Suppressor macrophage treated with lipopolysaccharide for 1 hour (primary cell): ENCODE results near the gene CERKL.
A peak's percentile ranks its signal among the peaks of the same experiment; 100 is the strongest.
"Not testable (repeated sequence)": the region's sequence is repeated elsewhere in the genome, so short reads cannot be mapped to it uniquely, and the experiment has no call there.

ENCODE experiments used
- DNase-seq, 3 donors: peaks; one replicate each; pipeline ENCODE4 v3.0.0-alpha.2; 2020 to 2022

The CERKL gene

GRCh38 chr2:181656450-181657291 lies at the start of gene CERKL:
CERKL (minus strand) TSS chr2:181657105; CDS start chr2:181657006, 99 bp downstream.
- DNase-seq = peak; percentile 50 to 69 (median 59)

- not testable (repeated sequence) for DNase-seq
Observed at GRCh38 chr2:181702519-181702918, 45.6 kb upstream of the CERKL start.

- DNase-seq = no peak
Observed at GRCh38 chr2:181698223-181698622, 41.3 kb upstream of the CERKL start.

- peak; percentile 51 to 82 (median 69) for DNase-seq
Observed at GRCh38 chr2:181697571-181697970, 40.7 kb upstream of the CERKL start.

- DNase-seq = peak; percentile 35 to 56 (median 54)
Observed at GRCh38 chr2:181697126-181697525, 40.2 kb upstream of the CERKL start.

GRCh38 chr2:181694271-181694670 lies 37.4 kb upstream of the CERKL start:
- DNase-seq = no peak

- DNase-seq = no peak
Observed at GRCh38 chr2:181690860-181691259, 34.0 kb upstream of the CERKL start.

GRCh38 chr2:181686576-181687185 lies 29.8 kb upstream of the CERKL start:
- no peak for DNase-seq

- peak in 2 of 3 donors; percentile 35 to 44 for DNase-seq
Observed at GRCh38 chr2:181685150-181685688, 28.3 kb upstream of the CERKL start.

- DNase-seq = no peak
Observed at GRCh38 chr2:181684454-181685149, 27.7 kb upstream of the CERKL start.

GRCh38 chr2:181683518-181684453 lies 26.9 kb upstream of the CERKL start:
- DNase-seq = peak; percentile 40 to 58 (median 57)

- peak in 2 of 3 donors; percentile 17 to 22 for DNase-seq
Observed at GRCh38 chr2:181682795-181683517, 26.1 kb upstream of the CERKL start.

- DNase-seq = no peak
Observed at GRCh38 chr2:181682026-181682789, 25.3 kb upstream of the CERKL start.

- DNase-seq = no peak
Observed at GRCh38 chr2:181680937-181681811, 24.3 kb upstream of the CERKL start.

GRCh38 chr2:181680055-181680936 lies 23.4 kb upstream of the CERKL start, which contains the start of gene NEUROD1:
NEUROD1 (minus strand) TSS chr2:181680517; CDS start chr2:181678860, 1,657 bp downstream.
- DNase-seq = peak in 1 of 3 donors; percentile 25

- DNase-seq = no peak
Observed at GRCh38 chr2:181679544-181679979, 22.7 kb upstream of the CERKL start.

- DNase-seq = no peak
Observed at GRCh38 chr2:181678861-181679543, 22.1 kb upstream of the CERKL start.
